ENCODE results near the gene NFATC1.
"Not testable (repeated sequence)": the region's sequence is repeated elsewhere in the genome, so short reads cannot be mapped to it uniquely, and the experiment has no call there.

The NFATC1 gene

GRCh38 chr18:79490626-79491041 lies 94.9 kb downstream of the NFATC1 start:
- DNase-seq (ENCODE audit: low spot score), result no peak

GRCh38 chr18:79491081-79491551 lies 95.4 kb downstream of the NFATC1 start:
- DNase-seq (ENCODE audit: low spot score), result no peak

- DNase-seq (ENCODE audit: low spot score), result no peak
Observed at GRCh38 chr18:79493211-79493800, 97.6 kb downstream of the NFATC1 start.

GRCh38 chr18:79493801-79494211 lies 98.1 kb downstream of the NFATC1 start:
- DNase-seq (ENCODE audit: low spot score), result no peak

GRCh38 chr18:79494936-79495335 lies 99.2 kb downstream of the NFATC1 start:
- no peak for DNase-seq (ENCODE audit: low spot score)

- DNase-seq (ENCODE audit: low spot score), result no peak
Observed at GRCh38 chr18:79495591-79496071, 99.9 kb downstream of the NFATC1 start.

GRCh38 chr18:79496237-79496977 lies 100.7 kb downstream of the NFATC1 start:
- no peak for DNase-seq (ENCODE audit: low spot score)

GRCh38 chr18:79496978-79497637 lies 101.4 kb downstream of the NFATC1 start:
- peak; percentile 56 for DNase-seq (ENCODE audit: low spot score)

- no peak for DNase-seq (ENCODE audit: low spot score)
Observed at GRCh38 chr18:79497638-79498081, 101.9 kb downstream of the NFATC1 start.

GRCh38 chr18:79498662-79499061 lies 102.9 kb downstream of the NFATC1 start:
- no peak for DNase-seq (ENCODE audit: low spot score)

GRCh38 chr18:79501006-79501405 lies 105.3 kb downstream of the NFATC1 start:
- DNase-seq (ENCODE audit: low spot score), result no peak

- DNase-seq (ENCODE audit: low spot score), result no peak
Observed at GRCh38 chr18:79502782-79503181, 107.1 kb downstream of the NFATC1 start.

- DNase-seq (ENCODE audit: low spot score), result no peak
Observed at GRCh38 chr18:79503406-79503805, 107.7 kb downstream of the NFATC1 start.

- no peak for DNase-seq (ENCODE audit: low spot score)
Observed at GRCh38 chr18:79504034-79504433, 108.3 kb downstream of the NFATC1 start.

GRCh38 chr18:79504495-79504894 lies 108.8 kb downstream of the NFATC1 start:
- not testable (repeated sequence) for DNase-seq (ENCODE audit: low spot score)

- DNase-seq (ENCODE audit: low spot score), result not testable (repeated sequence)
Observed at GRCh38 chr18:79505465-79505864, 109.7 kb downstream of the NFATC1 start.

GRCh38 chr18:79506191-79507075 lies 110.7 kb downstream of the NFATC1 start:
- no peak for DNase-seq (ENCODE audit: low spot score)

- DNase-seq (ENCODE audit: low spot score), result peak; percentile 63
Observed at GRCh38 chr18:79507076-79507545, 111.4 kb downstream of the NFATC1 start.

GRCh38 chr18:79507546-79508480 lies 112.1 kb downstream of the NFATC1 start:
- DNase-seq (ENCODE audit: low spot score), result peak; percentile 77

All from globus pallidus (tissue), 1 donor.